Neural cell (in vitro differentiated cells): ENCODE data around the gene DCK. TPM values are rescaled to one million over a fixed set of nuclear protein-coding genes. Genes with fewer than 3 reads are reported as not detected.
"Not testable (repeated sequence)": the region's sequence is repeated elsewhere in the genome, so short reads cannot be mapped to it uniquely, and the experiment has no call there.

ENCODE experiments used
- H2AFZ ChIP-seq: fragments of 200-600, 300-800 bp; sonication (generic), shearing (Covaris generic); 2 replicates; pipeline ENCODE4 v1.6.0; 2014; ENCODE audit warnings: low read depth, mild to moderate bottlenecking, antibody characterized with exemption, low read length, moderate library complexity
- H3F3A ChIP-seq: fragments of 200-600 bp; shearing (Covaris generic); 2 replicates; pipeline ENCODE4 v1.6.1; 2016; ENCODE audit warnings: mild to moderate bottlenecking, moderate library complexity, mixed read lengths, antibody characterized with exemption, low read length; ENCODE audit not compliant: insufficient read depth, poor library complexity, severe bottlenecking
- H3K27ac ChIP-seq: fragments of 200-600, 300-800 bp; sonication (generic), shearing (Covaris generic); 2 replicates; pipeline ENCODE4 v1.5.1; 2014; ENCODE audit warnings: mild to moderate bottlenecking, low read length, moderate library complexity
- H3K27me3 ChIP-seq: fragments of 300-800, 200-600 bp; sonication (generic), shearing (Covaris generic); 2 replicates; pipeline ENCODE4 v1.6.0; 2014; ENCODE audit warnings: mild to moderate bottlenecking, low read depth, low read length, moderate library complexity; ENCODE audit not compliant: insufficient read depth
- H3K36me3 ChIP-seq: fragments of 300-800, 200-600 bp; sonication (generic), shearing (Covaris generic); 2 replicates; pipeline ENCODE4 v1.5.1; 2014; ENCODE audit warnings: mild to moderate bottlenecking, antibody characterized with exemption, low read length, moderate library complexity; ENCODE audit not compliant: insufficient read depth
- H3K4me2 ChIP-seq: fragments of 300-800, 200-600 bp; sonication (generic), shearing (Covaris generic); 2 replicates; pipeline ENCODE4 v1.6.0; 2014; ENCODE audit warnings: mild to moderate bottlenecking, low read length
- H3K4me3 ChIP-seq: fragments of 300-800, 200-600 bp; sonication (generic), shearing (Covaris generic); 2 replicates; pipeline ENCODE4 v1.5.1; 2014; ENCODE audit warnings: mild to moderate bottlenecking, low read length, moderate library complexity
- H3K79me2 ChIP-seq: fragments of 200-600 bp; shearing (Covaris generic); replicated peaks from 2 replicates; pipeline ENCODE4 v1.6.0; 2014; ENCODE audit warnings: mild to moderate bottlenecking, low read length, moderate library complexity; ENCODE audit not compliant: insufficient read depth
- H3K9ac ChIP-seq: fragments of 300-800, 200-600 bp; sonication (generic), shearing (Covaris generic); 2 replicates; pipeline ENCODE4 v1.6.1; 2016; ENCODE audit warnings: mild to moderate bottlenecking, low read length, mixed read lengths
- H3K9me2 ChIP-seq: fragments of 200-600 bp; shearing (Covaris generic); 2 replicates; pipeline ENCODE4 v1.6.1; 2016; ENCODE audit warnings: mild to moderate bottlenecking, low read length, mixed read lengths; ENCODE audit not compliant: insufficient read depth
- H3K9me3 ChIP-seq: fragments of 200-600, 300-800 bp; sonication (generic), shearing (Covaris generic); 2 replicates; pipeline ENCODE4 v1.6.1; 2016; ENCODE audit warnings: mild to moderate bottlenecking, mixed run types, low read length, moderate library complexity, mixed read lengths
- H4K20me1 ChIP-seq: fragments of 200-600 bp; shearing (Covaris generic); 2 replicates; pipeline ENCODE4 v1.6.1; 2016; ENCODE audit warnings: mild to moderate bottlenecking, mixed run types; ENCODE audit not compliant: insufficient read depth
- EP300 ChIP-seq: fragments of 450-650 bp; conservative IDR thresholded peaks from 2 replicates; pipeline ENCODE4 v1.6.1; 2014; ENCODE audit warnings: antibody characterized with exemption, mild to moderate bottlenecking, moderate library complexity; ENCODE audit not compliant: poor library complexity, severe bottlenecking
- EZH2 ChIP-seq: fragments of 200-600, 300-800 bp; shearing (Covaris generic), sonication (generic); IDR thresholded peaks from 2 replicates; pipeline ENCODE4 v1.6.1; 2014; ENCODE audit warnings: antibody characterized with exemption, low read length, borderline replicate concordance, mild to moderate bottlenecking; ENCODE audit not compliant: insufficient read depth, poor library complexity, severe bottlenecking
- MXI1 ChIP-seq: fragments of 450-650 bp; conservative IDR thresholded peaks from 2 replicates; pipeline ENCODE4 v1.6.1; 2014; ENCODE audit warnings: antibody characterized with exemption, mild to moderate bottlenecking; ENCODE audit not compliant: poor library complexity, severe bottlenecking
- POLR2AphosphoS5 ChIP-seq: IDR thresholded peaks from 2 replicates; pipeline ENCODE4 v1.6.1; 2012
- RAD21 ChIP-seq: fragments of 450-650 bp; conservative IDR thresholded peaks from 2 replicates; pipeline ENCODE4 v1.6.1; 2014; ENCODE audit warnings: antibody characterized with exemption, mild to moderate bottlenecking, moderate library complexity
- SMC3 ChIP-seq: fragments of 450-650 bp; conservative IDR thresholded peaks from 2 replicates; pipeline ENCODE4 v1.6.1; 2014; ENCODE audit warnings: antibody characterized with exemption, mild to moderate bottlenecking, moderate library complexity; ENCODE audit not compliant: poor library complexity
- TAF1 ChIP-seq: IDR thresholded peaks from 2 replicates; pipeline ENCODE4 v1.6.1; 2012; ENCODE audit warnings: low read depth
- polyA plus RNA-seq: library from polyadenylated mRNA; depleted of rRNA; stranded (reverse); fragments of >200 nt; gene quantifications from 2 replicates; pipeline ENCODE4 v1.2.3, GENCODE V29; 2014
- TF ChIP-seq, protein P1 (sequence below): fragments of 450-650 bp; IDR thresholded peaks from 2 replicates; pipeline ENCODE4 v1.5.1; 2014; ENCODE audit warnings: antibody characterized with exemption, mild to moderate bottlenecking, moderate library complexity; ENCODE audit not compliant: poor library complexity, severe bottlenecking
- TF ChIP-seq, protein P2 (sequence below): IDR thresholded peaks from 2 replicates; pipeline ENCODE4 v1.6.1; 2012; ENCODE audit warnings: borderline replicate concordance

DCK gene
- polyA plus RNA-seq, 1 donor from 2014 or later = 147 TPM

DNA sequence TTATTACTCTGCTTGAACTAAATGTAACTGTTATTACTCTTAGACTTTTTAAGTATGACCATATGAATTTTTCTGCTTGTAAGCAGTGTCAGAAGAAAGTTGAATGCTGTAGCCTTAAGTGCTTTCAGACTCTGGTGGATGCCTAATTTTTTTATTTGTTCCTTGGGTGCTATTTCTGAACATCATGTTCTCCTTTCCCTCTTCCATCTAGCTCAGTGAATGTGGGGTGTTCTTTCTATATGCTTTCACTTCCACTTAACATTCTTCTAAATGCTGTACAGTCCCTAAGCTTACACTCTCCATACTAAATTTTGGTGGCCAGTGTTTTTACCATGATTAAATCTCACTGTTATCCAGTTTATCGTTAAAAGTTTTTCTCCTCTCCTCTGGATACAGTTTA, 3.6 kb downstream of the DCK start:
- H3K9ac ChIP-seq = no peak overlapping the region
- H3K4me2 ChIP-seq = peak overlapping the region; percentile 42
- H3K4me3 ChIP-seq = peak overlapping the region; percentile 94
- H3K9me3 ChIP-seq = peaks cover 4% of the 10 kb centered on the region
- H3F3A ChIP-seq = no peaks in the 10 kb centered on the region
- H2AFZ ChIP-seq = no peak overlapping the region
- no peak overlapping the region for H3K27ac ChIP-seq
- no peaks in the 10 kb centered on the region for H3K9me2 ChIP-seq
- no peaks in the 10 kb centered on the region for H3K27me3 ChIP-seq
- no peaks in the 10 kb centered on the region for H4K20me1 ChIP-seq
- TF ChIP-seq RAD21 (no peak), MXI1 (no peak), POLR2AphosphoS5 (no peak), SMC3 (no peak), TAF1 (no peak), EP300 (no peak), EZH2 (no peak)
- TF ChIP-seq, protein P1, sequence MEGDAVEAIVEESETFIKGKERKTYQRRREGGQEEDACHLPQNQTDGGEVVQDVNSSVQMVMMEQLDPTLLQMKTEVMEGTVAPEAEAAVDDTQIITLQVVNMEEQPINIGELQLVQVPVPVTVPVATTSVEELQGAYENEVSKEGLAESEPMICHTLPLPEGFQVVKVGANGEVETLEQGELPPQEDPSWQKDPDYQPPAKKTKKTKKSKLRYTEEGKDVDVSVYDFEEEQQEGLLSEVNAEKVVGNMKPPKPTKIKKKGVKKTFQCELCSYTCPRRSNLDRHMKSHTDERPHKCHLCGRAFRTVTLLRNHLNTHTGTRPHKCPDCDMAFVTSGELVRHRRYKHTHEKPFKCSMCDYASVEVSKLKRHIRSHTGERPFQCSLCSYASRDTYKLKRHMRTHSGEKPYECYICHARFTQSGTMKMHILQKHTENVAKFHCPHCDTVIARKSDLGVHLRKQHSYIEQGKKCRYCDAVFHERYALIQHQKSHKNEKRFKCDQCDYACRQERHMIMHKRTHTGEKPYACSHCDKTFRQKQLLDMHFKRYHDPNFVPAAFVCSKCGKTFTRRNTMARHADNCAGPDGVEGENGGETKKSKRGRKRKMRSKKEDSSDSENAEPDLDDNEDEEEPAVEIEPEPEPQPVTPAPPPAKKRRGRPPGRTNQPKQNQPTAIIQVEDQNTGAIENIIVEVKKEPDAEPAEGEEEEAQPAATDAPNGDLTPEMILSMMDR = no peak
- TF ChIP-seq, protein P2, sequence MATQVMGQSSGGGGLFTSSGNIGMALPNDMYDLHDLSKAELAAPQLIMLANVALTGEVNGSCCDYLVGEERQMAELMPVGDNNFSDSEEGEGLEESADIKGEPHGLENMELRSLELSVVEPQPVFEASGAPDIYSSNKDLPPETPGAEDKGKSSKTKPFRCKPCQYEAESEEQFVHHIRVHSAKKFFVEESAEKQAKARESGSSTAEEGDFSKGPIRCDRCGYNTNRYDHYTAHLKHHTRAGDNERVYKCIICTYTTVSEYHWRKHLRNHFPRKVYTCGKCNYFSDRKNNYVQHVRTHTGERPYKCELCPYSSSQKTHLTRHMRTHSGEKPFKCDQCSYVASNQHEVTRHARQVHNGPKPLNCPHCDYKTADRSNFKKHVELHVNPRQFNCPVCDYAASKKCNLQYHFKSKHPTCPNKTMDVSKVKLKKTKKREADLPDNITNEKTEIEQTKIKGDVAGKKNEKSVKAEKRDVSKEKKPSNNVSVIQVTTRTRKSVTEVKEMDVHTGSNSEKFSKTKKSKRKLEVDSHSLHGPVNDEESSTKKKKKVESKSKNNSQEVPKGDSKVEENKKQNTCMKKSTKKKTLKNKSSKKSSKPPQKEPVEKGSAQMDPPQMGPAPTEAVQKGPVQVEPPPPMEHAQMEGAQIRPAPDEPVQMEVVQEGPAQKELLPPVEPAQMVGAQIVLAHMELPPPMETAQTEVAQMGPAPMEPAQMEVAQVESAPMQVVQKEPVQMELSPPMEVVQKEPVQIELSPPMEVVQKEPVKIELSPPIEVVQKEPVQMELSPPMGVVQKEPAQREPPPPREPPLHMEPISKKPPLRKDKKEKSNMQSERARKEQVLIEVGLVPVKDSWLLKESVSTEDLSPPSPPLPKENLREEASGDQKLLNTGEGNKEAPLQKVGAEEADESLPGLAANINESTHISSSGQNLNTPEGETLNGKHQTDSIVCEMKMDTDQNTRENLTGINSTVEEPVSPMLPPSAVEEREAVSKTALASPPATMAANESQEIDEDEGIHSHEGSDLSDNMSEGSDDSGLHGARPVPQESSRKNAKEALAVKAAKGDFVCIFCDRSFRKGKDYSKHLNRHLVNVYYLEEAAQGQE = no peak
- peaks cover 45% of the 10 kb centered on the region for H3K79me2 ChIP-seq
- peaks cover 12% of the 10 kb centered on the region for H3K36me3 ChIP-seq

DNA sequence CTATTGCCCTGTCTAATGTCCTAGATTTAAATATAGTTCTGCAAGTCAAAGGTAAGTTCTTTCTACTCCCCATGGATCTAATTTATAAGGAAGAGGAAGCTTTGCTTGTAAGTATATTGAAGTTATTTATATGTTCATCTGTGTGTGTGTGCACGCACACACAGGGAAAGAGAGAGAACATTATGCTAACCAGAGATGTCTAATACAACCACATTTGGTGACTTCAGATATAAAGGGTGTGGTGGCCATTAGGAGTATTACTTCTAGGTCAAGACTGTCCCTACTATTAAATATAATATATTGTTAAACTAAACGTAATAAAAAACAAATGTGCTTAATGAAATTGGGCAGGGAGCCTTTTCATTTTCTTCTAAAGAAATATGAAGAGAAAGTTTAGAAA, 4.1 kb downstream of the DCK start:
- Histone ChIP-seq H3K9me3 (peaks cover 4% of the 10 kb centered on the region), H3K79me2 (peaks cover 45% of the 10 kb centered on the region), H3K4me3 (peak overlapping the region; percentile 94), H2AFZ (no peak overlapping the region), H3K27ac (no peak overlapping the region), H3K9me2 (no peaks in the 10 kb centered on the region), H3K27me3 (no peaks in the 10 kb centered on the region), H3K9ac (no peak overlapping the region), H3K36me3 (peaks cover 12% of the 10 kb centered on the region), H4K20me1 (no peaks in the 10 kb centered on the region), H3F3A (no peaks in the 10 kb centered on the region), H3K4me2 (no peak overlapping the region)
- no peak for TF ChIP-seq EZH2
- no peak for TF ChIP-seq MXI1
- no peak for TF ChIP-seq SMC3
- TF ChIP-seq, protein P1 = no peak
- no peak for TF ChIP-seq EP300
- TF ChIP-seq RAD21 = no peak
- TF ChIP-seq POLR2AphosphoS5 = no peak
- TF ChIP-seq, protein P2 = no peak
- TF ChIP-seq TAF1 = no peak

DNA sequence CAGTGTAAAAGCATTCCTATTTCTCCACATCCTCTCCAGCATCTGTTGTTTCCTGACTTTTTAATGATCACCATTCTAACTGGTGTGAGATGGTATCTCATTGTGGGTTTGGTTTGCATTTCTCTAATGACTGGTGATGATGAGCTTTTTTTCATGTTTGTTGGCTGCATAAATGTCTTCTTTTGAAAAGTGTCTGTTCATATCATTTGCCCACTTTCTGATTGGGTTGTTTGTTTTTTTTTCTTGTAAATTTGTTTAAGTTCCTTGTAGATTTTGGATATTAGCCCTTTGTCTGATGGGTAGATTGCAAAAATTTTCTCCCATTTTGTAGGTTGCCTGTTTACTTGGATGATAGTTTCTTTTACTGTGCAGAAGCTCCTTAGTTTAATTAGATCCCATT, 6.2 kb downstream of the DCK start:
- H3K27ac ChIP-seq, H3K9ac ChIP-seq, H3F3A ChIP-seq, H3K9me3 ChIP-seq, H3K9me2 ChIP-seq, H2AFZ ChIP-seq, H4K20me1 ChIP-seq, H3K27me3 ChIP-seq, H3K4me2 ChIP-seq, H3K4me3 ChIP-seq: not testable (repeated sequence)
- Histone ChIP-seq H3K36me3 (peaks cover 12% of the 10 kb centered on the region), H3K79me2 (peaks cover 40% of the 10 kb centered on the region)
